ENCODE data around the gene SLC1A5.

Gene SLC1A5

DNA sequence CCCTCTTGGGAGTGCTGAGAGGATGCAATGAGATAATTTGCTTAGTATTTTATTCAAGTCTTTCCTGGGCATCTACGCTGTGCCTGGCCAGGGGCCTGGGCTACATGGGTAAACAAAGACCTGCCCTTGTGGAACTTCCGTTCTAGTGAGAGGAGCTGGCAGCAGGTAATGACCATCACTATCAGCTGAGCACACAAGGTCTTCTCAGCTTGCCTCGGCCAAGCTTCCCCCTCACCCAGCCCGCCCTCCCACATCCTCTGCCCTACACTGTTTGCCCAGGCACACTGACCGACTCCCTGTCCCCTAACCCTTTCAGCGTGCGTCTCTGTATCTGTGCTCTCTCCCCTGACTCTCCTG is 51.1 kb downstream of the SLC1A5 start:
- no peak for DNase-seq (ENCODE audit: low read depth, low spot score)
- no peaks in the 10 kb centered on the region for H3K27me3 ChIP-seq (ENCODE audit: insufficient read depth, insufficient read length)
- no peaks in the 10 kb centered on the region for H3K9me3 ChIP-seq (ENCODE audit: insufficient read depth, low read length)
- H3K4me1 ChIP-seq (ENCODE audit: insufficient read depth, insufficient read length): peaks cover 24% of the 10 kb centered on the region
- TF ChIP-seq SUZ12 (IDR thresholded peaks at IDR 0.05; ENCODE audit: extremely low read depth, insufficient read depth, insufficient read length): no peak
- no peak for TF ChIP-seq ZNF274 (IDR thresholded peaks at IDR 0.05; ENCODE audit: low read depth, low read length)
- TF ChIP-seq YY1 (IDR thresholded peaks at IDR 0.05; ENCODE audit: insufficient read depth, insufficient read length): no peak
- H3K4me3 ChIP-seq (ENCODE audit: insufficient read length, low read depth): no peak overlapping the region
- no peak overlapping the region for H3K9ac ChIP-seq (ENCODE audit: insufficient read length, low read depth)
- peaks cover 77% of the 10 kb centered on the region for H3K36me3 ChIP-seq (ENCODE audit: insufficient read depth, insufficient read length, low read length)

DNA sequence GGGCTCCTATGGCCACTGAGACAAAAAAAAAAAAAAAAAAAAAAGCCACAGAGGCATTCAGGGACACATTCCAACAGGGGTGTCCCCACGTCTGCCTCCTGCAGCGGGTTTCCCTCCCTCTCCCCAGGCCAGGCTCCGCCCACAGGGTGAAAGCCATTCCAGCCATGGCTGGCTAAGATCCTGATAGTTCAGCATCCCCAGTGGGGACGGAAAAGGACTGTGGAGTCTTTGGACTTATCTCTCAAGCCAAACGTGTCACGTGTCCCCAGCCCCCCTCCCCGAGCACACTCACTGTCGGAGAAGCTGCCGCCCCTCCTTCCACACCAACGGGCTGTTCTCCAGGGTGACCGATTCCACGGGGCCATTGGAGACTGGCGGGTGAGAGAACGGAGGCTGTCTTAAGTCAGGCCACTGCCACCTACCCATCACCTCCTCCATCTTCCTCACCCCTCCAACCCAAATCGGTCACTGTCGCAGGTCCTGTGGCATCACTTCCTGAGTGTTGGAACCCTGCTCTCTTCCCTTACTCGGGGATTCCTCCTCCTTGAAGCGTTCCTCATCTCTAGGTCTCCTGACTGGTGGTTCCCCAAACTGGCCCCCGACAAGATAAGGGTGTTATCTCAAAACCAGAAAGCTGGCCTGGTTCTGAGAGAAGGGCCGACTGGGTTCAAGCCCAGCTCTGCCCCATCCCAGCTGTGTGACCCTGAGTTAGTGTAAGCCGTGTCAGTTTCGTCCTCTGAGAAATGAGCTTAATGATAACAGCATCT is 51.7 kb downstream of the SLC1A5 start:
- Histone ChIP-seq H3K36me3 (ENCODE audit: insufficient read depth, insufficient read length, low read length) (peaks cover 77% of the 10 kb centered on the region), H3K4me3 (ENCODE audit: insufficient read length, low read depth) (no peak overlapping the region), H3K9me3 (ENCODE audit: insufficient read depth, low read length) (no peaks in the 10 kb centered on the region), H3K4me1 (ENCODE audit: insufficient read depth, insufficient read length) (peaks cover 21% of the 10 kb centered on the region), H3K27me3 (ENCODE audit: insufficient read depth, insufficient read length) (no peaks in the 10 kb centered on the region), H3K9ac (ENCODE audit: insufficient read length, low read depth) (no peak overlapping the region)
- TF ChIP-seq ZNF274 (IDR thresholded peaks at IDR 0.05; ENCODE audit: low read depth, low read length) (no peak), SUZ12 (IDR thresholded peaks at IDR 0.05; ENCODE audit: extremely low read depth, insufficient read depth, insufficient read length) (no peak), YY1 (IDR thresholded peaks at IDR 0.05; ENCODE audit: insufficient read depth, insufficient read length) (no peak)
- DNase-seq (ENCODE audit: low read depth, low spot score): no peak

- peaks cover 20% of the 10 kb centered on the region for H3K4me1 ChIP-seq (ENCODE audit: insufficient read depth, insufficient read length)
- H3K36me3 ChIP-seq (ENCODE audit: insufficient read depth, insufficient read length, low read length): peaks cover 81% of the 10 kb centered on the region
- no peak overlapping the region for H3K4me3 ChIP-seq (ENCODE audit: insufficient read length, low read depth)
- TF ChIP-seq YY1 (IDR thresholded peaks at IDR 0.05; ENCODE audit: insufficient read depth, insufficient read length) (no peak), SUZ12 (IDR thresholded peaks at IDR 0.05; ENCODE audit: extremely low read depth, insufficient read depth, insufficient read length) (no peak), ZNF274 (IDR thresholded peaks at IDR 0.05; ENCODE audit: low read depth, low read length) (no peak)
- DNase-seq (ENCODE audit: low read depth, low spot score): no peak
- no peaks in the 10 kb centered on the region for H3K27me3 ChIP-seq (ENCODE audit: insufficient read depth, insufficient read length)
- H3K9me3 ChIP-seq (ENCODE audit: insufficient read depth, low read length): no peaks in the 10 kb centered on the region
- H3K9ac ChIP-seq (ENCODE audit: insufficient read length, low read depth): no peak overlapping the region
These were observed 54.6 kb downstream of the SLC1A5 start for GRCh38 chr19:46733690-46734292.

- Histone ChIP-seq H3K4me1 (ENCODE audit: insufficient read depth, insufficient read length) (peaks cover 24% of the 10 kb centered on the region), H3K9me3 (ENCODE audit: insufficient read depth, low read length) (no peaks in the 10 kb centered on the region), H3K9ac (ENCODE audit: insufficient read length, low read depth) (no peak overlapping the region), H3K27me3 (ENCODE audit: insufficient read depth, insufficient read length) (no peaks in the 10 kb centered on the region), H3K36me3 (ENCODE audit: insufficient read depth, insufficient read length, low read length) (peaks cover 81% of the 10 kb centered on the region), H3K4me3 (ENCODE audit: insufficient read length, low read depth) (no peak overlapping the region)
- TF ChIP-seq SUZ12 (IDR thresholded peaks at IDR 0.05; ENCODE audit: extremely low read depth, insufficient read depth, insufficient read length) (no peak), YY1 (IDR thresholded peaks at IDR 0.05; ENCODE audit: insufficient read depth, insufficient read length) (no peak), ZNF274 (IDR thresholded peaks at IDR 0.05; ENCODE audit: low read depth, low read length) (no peak)
- no peak for DNase-seq (ENCODE audit: low read depth, low spot score)
These were observed 55.3 kb downstream of the SLC1A5 start for GRCh38 chr19:46732966-46733689.

DNA sequence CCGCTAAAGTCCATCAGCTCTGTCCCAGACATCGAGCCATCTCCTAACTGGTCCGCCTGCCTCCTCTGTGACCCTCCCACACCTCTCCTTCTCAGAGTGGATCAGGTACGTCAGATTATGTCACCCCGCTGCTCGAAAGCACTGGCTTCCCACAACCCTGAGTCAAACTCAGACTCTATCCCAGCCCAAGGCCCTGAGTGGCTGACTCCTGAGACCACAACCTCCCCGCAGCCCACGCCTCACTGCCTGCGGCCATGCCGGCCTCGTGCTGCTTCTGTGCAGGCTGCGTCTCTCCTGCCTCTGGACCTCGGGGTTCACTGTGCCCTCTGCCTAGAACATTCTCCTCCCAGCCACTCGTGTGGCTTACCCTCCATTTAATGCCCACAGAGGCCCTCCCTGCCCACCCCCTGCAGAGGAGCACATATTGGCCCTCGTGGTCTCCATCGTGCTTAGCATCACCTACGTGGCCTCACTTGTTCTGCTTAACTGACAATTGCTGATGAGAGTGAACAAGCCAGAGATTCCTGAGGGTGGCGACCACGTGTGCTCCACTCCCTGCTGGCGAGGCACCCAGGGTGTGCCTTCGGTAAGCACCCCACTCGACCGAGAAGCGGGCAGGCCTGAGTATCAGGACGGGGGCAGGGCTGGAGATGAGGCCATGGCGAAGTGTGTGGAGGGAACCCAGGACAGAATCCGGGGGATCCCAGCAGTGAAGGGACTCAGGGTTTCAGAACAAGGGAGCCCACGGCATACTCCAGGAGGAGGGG is 56.0 kb downstream of the SLC1A5 start:
- TF ChIP-seq SUZ12 (IDR thresholded peaks at IDR 0.05; ENCODE audit: extremely low read depth, insufficient read depth, insufficient read length): no peak
- no peak for TF ChIP-seq YY1 (IDR thresholded peaks at IDR 0.05; ENCODE audit: insufficient read depth, insufficient read length)
- no peak for TF ChIP-seq ZNF274 (IDR thresholded peaks at IDR 0.05; ENCODE audit: low read depth, low read length)
- Histone ChIP-seq H3K27me3 (ENCODE audit: insufficient read depth, insufficient read length) (no peaks in the 10 kb centered on the region), H3K4me3 (ENCODE audit: insufficient read length, low read depth) (no peak overlapping the region), H3K4me1 (ENCODE audit: insufficient read depth, insufficient read length) (peaks cover 30% of the 10 kb centered on the region), H3K9me3 (ENCODE audit: insufficient read depth, low read length) (no peaks in the 10 kb centered on the region), H3K9ac (ENCODE audit: insufficient read length, low read depth) (no peak overlapping the region), H3K36me3 (ENCODE audit: insufficient read depth, insufficient read length, low read length) (peaks cover 81% of the 10 kb centered on the region)
- DNase-seq (ENCODE audit: low read depth, low spot score): no peak

DNA sequence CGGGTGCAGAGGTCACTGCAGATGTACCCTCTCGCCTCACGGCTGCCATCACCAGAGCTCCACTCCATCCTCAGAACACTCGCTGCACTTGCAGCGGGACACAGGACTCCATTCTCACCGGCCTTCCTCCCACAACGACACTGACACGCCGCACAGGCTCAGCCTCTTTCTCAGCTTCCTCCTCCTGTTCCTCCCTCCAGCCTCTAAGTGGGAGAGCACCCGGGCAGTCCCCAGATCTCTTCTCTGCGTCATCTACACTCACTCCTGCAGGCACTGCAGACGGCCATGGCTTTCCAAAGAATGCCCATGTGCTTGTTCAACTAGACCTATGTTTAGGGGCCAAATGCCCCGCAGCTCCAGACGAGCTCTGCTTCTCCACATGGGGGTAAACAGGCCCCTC is 56.8 kb downstream of the SLC1A5 start:
- H3K4me1 ChIP-seq (ENCODE audit: insufficient read depth, insufficient read length): peaks cover 37% of the 10 kb centered on the region
- no peak overlapping the region for H3K9ac ChIP-seq (ENCODE audit: insufficient read length, low read depth)
- no peaks in the 10 kb centered on the region for H3K27me3 ChIP-seq (ENCODE audit: insufficient read depth, insufficient read length)
- no peak for DNase-seq (ENCODE audit: low read depth, low spot score)
- H3K36me3 ChIP-seq (ENCODE audit: insufficient read depth, insufficient read length, low read length): peaks cover 81% of the 10 kb centered on the region
- no peak for TF ChIP-seq ZNF274 (IDR thresholded peaks at IDR 0.05; ENCODE audit: low read depth, low read length)
- no peak for TF ChIP-seq YY1 (IDR thresholded peaks at IDR 0.05; ENCODE audit: insufficient read depth, insufficient read length)
- no peak for TF ChIP-seq SUZ12 (IDR thresholded peaks at IDR 0.05; ENCODE audit: extremely low read depth, insufficient read depth, insufficient read length)
- H3K9me3 ChIP-seq (ENCODE audit: insufficient read depth, low read length): no peaks in the 10 kb centered on the region
- H3K4me3 ChIP-seq (ENCODE audit: insufficient read length, low read depth): no peak overlapping the region

Measured in NT2/D1 (cell line).